ENCODE measurements around the gene TXNDC12.

GRCh38 chr1:52007215-52008002, 47.6 kb downstream of the TXNDC12 start:
- TF ChIP-seq CTCF (IDR thresholded peaks at IDR 0.05) (no peak), POLR2A (IDR thresholded peaks at IDR 0.05) (no peak), EP300 (IDR thresholded peaks at IDR 0.05) (no peak)
